ENCODE results near the gene PACRG.

The PACRG gene

DNA sequence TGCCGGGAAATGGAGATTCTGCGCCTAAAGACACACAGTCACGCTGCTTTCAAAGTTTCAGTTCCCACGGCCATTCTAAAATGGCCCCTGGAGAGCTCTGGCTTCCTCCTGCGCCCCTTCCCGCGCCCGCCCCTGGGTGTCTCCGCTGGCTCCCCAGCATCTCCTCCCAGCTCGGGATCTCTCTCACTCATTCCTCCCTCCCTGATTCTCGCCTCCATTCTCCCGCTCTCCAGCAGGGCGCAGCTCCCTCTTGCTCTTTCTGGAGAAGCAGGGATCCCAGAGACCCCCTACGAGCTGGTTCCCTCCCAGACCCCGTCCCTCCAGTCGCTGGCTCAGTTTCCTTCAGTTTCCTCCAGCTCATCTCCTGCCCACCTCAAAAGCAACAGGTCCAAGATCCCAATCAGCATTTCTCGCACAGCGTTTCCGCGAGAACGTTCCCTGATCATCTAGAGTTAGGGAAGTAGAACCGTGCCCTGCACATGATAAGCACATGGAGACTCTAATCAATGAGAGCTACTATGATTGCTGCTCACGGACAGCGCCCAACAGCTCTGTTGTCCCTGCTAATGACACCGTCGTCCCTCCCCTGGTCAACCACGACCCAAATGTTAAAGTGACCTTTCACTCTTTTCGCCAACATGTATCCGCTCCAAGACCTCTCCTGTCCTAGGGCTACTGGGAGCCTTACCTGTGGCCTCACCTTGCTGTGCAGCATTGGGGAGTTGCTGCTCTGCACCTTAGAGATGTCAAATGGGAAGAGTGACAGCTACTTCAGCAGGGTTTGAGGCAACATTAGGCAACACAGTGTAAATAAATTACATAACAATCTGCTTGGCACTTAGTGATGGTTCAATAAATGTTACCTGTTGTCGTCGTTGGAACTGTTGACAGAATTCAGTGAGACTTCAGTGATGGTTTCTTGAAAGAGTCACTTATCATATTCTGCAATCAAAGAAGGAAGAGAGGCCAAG, 468.2 kb downstream of the PACRG start:
- Histone ChIP-seq H4K12ac (ENCODE audit: low read depth, low read length) (no peak overlapping the region), H3K79me2 (ENCODE audit: control insufficient read depth, insufficient read depth, low read length, poor library complexity) (no peaks in the 10 kb centered on the region), H2AFZ (ENCODE audit: insufficient read depth, low read length, poor library complexity) (no peak overlapping the region), H3K27me3 (ENCODE audit: insufficient read depth, low read length) (no peaks in the 10 kb centered on the region), H3K4me3 (ENCODE audit: low read depth, low read length) (no peak overlapping the region), H3K4ac (ENCODE audit: low read depth, low read length) (no peak overlapping the region), H4K91ac (ENCODE audit: low read depth, low read length) (no peak overlapping the region), H4K8ac (ENCODE audit: low read depth, low read length) (no peak overlapping the region), H3K23ac (ENCODE audit: low read length) (no peak overlapping the region), H2BK120ac (ENCODE audit: insufficient read depth, low read length, poor library complexity) (no peak overlapping the region), H2AK5ac (ENCODE audit: low read length) (no peak overlapping the region), H3K79me1 (ENCODE audit: low read length) (peaks cover 8% of the 10 kb centered on the region), H3K18ac (ENCODE audit: low read length) (no peak overlapping the region), H2BK5ac (ENCODE audit: low read depth, low read length, poor library complexity) (no peak overlapping the region), H3K9me3 (ENCODE audit: insufficient read depth, low read depth, low read length) (peaks cover 3% of the 10 kb centered on the region), H2BK12ac (ENCODE audit: low read length) (no peak overlapping the region), H3K36me3 (ENCODE audit: control insufficient read depth in 1 of 2, insufficient read depth in 2 of 2, low read length in 2 of 2) (no peaks in the 10 kb centered on the region), H3K4me2 (ENCODE audit: low read length) (no peak overlapping the region), H3K14ac (ENCODE audit: low read length) (no peak overlapping the region), H3K9ac (ENCODE audit: low read length) (no peak overlapping the region), H3K27ac (ENCODE audit: low read depth, low read length) (no peak overlapping the region), H3K4me1 (ENCODE audit: control insufficient read depth in 1 of 2, insufficient read depth in 2 of 2, low read length in 2 of 2) (peaks cover 13 to 17% of the 10 kb centered on the region in 2 experiments)
- DNase-seq: no peak
- no CpG with 5 or more reads among the region's 31 CpGs for WGBS (ENCODE audit: extremely low coverage, insufficient coverage, insufficient read length)

DNA sequence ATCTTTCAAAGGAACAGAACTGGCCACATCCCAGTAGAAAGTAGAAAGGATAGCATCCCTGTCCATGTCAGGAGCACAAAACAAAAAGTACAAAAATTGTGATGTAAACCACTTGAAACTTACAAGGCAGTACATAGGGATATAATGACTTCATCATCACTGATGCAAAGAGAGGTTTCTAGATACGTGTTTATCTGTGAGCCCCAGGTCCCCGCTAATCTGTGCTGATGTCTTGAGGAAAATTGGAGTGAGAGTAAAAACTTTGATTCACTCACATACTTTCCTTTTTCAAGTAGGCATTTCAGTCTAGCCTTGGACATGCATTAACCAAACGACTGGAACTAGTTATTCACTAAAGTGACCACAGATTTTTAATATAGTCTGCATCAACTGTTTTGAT, 470.1 kb downstream of the PACRG start:
- no peak overlapping the region for H3K4me3 ChIP-seq (ENCODE audit: low read depth, low read length)
- H2AK5ac ChIP-seq (ENCODE audit: low read length): no peak overlapping the region
- no peaks in the 10 kb centered on the region for H3K27me3 ChIP-seq (ENCODE audit: insufficient read depth, low read length)
- H3K4me2 ChIP-seq (ENCODE audit: low read length): no peak overlapping the region
- H3K27ac ChIP-seq (ENCODE audit: low read depth, low read length): no peak overlapping the region
- no peak overlapping the region for H3K4ac ChIP-seq (ENCODE audit: low read depth, low read length)
- no peak overlapping the region for H3K18ac ChIP-seq (ENCODE audit: low read length)
- H3K79me1 ChIP-seq (ENCODE audit: low read length): peaks cover 14% of the 10 kb centered on the region
- no peak overlapping the region for H3K9ac ChIP-seq (ENCODE audit: low read length)
- WGBS (ENCODE audit: extremely low coverage, insufficient coverage, insufficient read length): no CpG with 5 or more reads among the region's 3 CpGs
- no peak overlapping the region for H3K14ac ChIP-seq (ENCODE audit: low read length)
- H4K8ac ChIP-seq (ENCODE audit: low read depth, low read length): no peak overlapping the region
- no peak overlapping the region for H4K12ac ChIP-seq (ENCODE audit: low read depth, low read length)
- H4K91ac ChIP-seq (ENCODE audit: low read depth, low read length): no peak overlapping the region
- H2BK12ac ChIP-seq (ENCODE audit: low read length): no peak overlapping the region
- H2BK5ac ChIP-seq (ENCODE audit: low read depth, low read length, poor library complexity): no peak overlapping the region
- peaks cover 13 to 17% of the 10 kb centered on the region in 2 experiments for H3K4me1 ChIP-seq (ENCODE audit: control insufficient read depth in 1 of 2, insufficient read depth in 2 of 2, low read length in 2 of 2)
- no peaks in the 10 kb centered on the region for H3K36me3 ChIP-seq (ENCODE audit: control insufficient read depth in 1 of 2, insufficient read depth in 2 of 2, low read length in 2 of 2)
- H2BK120ac ChIP-seq (ENCODE audit: insufficient read depth, low read length, poor library complexity): no peak overlapping the region
- H3K79me2 ChIP-seq (ENCODE audit: control insufficient read depth, insufficient read depth, low read length, poor library complexity): no peaks in the 10 kb centered on the region
- peaks cover 3% of the 10 kb centered on the region for H3K9me3 ChIP-seq (ENCODE audit: insufficient read depth, low read depth, low read length)
- DNase-seq: no peak
- H2AFZ ChIP-seq (ENCODE audit: insufficient read depth, low read length, poor library complexity): no peak overlapping the region
- H3K23ac ChIP-seq (ENCODE audit: low read length): no peak overlapping the region

DNA sequence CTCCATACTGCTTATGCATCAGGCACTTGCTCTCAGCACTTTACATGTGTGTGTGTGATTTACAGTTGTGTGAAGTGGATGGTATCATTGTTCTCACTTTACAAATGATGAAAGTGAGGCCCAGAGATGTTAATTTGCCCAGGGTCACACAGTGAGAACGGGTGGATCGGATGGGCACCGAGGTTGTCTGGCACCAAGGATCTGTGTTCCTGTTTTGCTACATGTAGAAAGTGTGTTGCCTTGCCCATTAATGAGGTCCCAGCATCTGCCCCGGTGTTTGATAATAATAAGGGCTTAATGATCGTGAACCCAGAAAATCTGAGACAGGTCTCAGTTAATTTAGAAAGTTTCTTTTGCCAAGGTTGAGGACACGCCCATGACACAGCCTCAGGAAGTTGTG, 470.6 kb downstream of the PACRG start:
- H2AFZ ChIP-seq (ENCODE audit: insufficient read depth, low read length, poor library complexity): no peak overlapping the region
- H4K8ac ChIP-seq (ENCODE audit: low read depth, low read length): no peak overlapping the region
- H3K4me1 ChIP-seq (ENCODE audit: control insufficient read depth in 1 of 2, insufficient read depth in 2 of 2, low read length in 2 of 2): peaks cover 13 to 17% of the 10 kb centered on the region in 2 experiments
- no peaks in the 10 kb centered on the region for H3K27me3 ChIP-seq (ENCODE audit: insufficient read depth, low read length)
- peaks cover 14% of the 10 kb centered on the region for H3K79me1 ChIP-seq (ENCODE audit: low read length)
- peaks cover 3% of the 10 kb centered on the region for H3K9me3 ChIP-seq (ENCODE audit: insufficient read depth, low read depth, low read length)
- H4K91ac ChIP-seq (ENCODE audit: low read depth, low read length): peak overlapping the region; percentile 61
- H2BK12ac ChIP-seq (ENCODE audit: low read length): peak overlapping the region; percentile 81
- peak overlapping the region; percentile 40 for H3K27ac ChIP-seq (ENCODE audit: low read depth, low read length)
- H3K36me3 ChIP-seq (ENCODE audit: control insufficient read depth in 1 of 2, insufficient read depth in 2 of 2, low read length in 2 of 2): no peaks in the 10 kb centered on the region
- H3K18ac ChIP-seq (ENCODE audit: low read length): no peak overlapping the region
- no peak overlapping the region for H3K4me2 ChIP-seq (ENCODE audit: low read length)
- H3K79me2 ChIP-seq (ENCODE audit: control insufficient read depth, insufficient read depth, low read length, poor library complexity): no peaks in the 10 kb centered on the region
- peak overlapping the region; percentile 77 for H2AK5ac ChIP-seq (ENCODE audit: low read length)
- no peak overlapping the region for H4K12ac ChIP-seq (ENCODE audit: low read depth, low read length)
- H3K9ac ChIP-seq (ENCODE audit: low read length): no peak overlapping the region
- H2BK120ac ChIP-seq (ENCODE audit: insufficient read depth, low read length, poor library complexity): peak overlapping the region; percentile 81
- H3K23ac ChIP-seq (ENCODE audit: low read length): no peak overlapping the region
- WGBS (ENCODE audit: extremely low coverage, insufficient coverage, insufficient read length): no CpG with 5 or more reads among the region's 6 CpGs
- H2BK5ac ChIP-seq (ENCODE audit: low read depth, low read length, poor library complexity): peak overlapping the region; percentile 44
- H3K4ac ChIP-seq (ENCODE audit: low read depth, low read length): no peak overlapping the region
- H3K4me3 ChIP-seq (ENCODE audit: low read depth, low read length): no peak overlapping the region
- DNase-seq: no peak
- peak overlapping the region; percentile 22 for H3K14ac ChIP-seq (ENCODE audit: low read length)

DNA sequence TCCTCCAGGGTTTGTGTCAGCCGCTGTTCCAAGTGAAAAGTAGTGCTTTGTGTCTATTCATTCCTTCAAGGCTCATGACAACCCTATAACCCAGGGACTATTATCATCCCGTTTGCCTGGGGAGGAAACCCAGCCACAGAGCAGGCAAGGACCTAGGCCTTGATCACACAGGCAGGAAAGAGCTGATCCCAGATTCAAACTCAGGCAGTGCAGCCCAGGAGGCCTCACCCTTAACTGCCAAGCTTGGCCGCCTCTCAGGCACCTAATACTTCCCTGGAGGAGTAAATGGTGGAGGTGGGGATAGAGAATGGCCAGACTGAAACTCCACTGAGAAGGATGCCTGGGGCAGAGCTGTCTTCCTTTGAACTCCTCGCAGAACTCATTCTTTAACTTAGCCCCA, 471.6 kb downstream of the PACRG start:
- H3K4me2 ChIP-seq (ENCODE audit: low read length): no peak overlapping the region
- H3K27ac ChIP-seq (ENCODE audit: low read depth, low read length): peak overlapping the region; percentile 62
- H3K79me2 ChIP-seq (ENCODE audit: control insufficient read depth, insufficient read depth, low read length, poor library complexity): no peaks in the 10 kb centered on the region
- peaks cover 3% of the 10 kb centered on the region for H3K9me3 ChIP-seq (ENCODE audit: insufficient read depth, low read depth, low read length)
- WGBS (ENCODE audit: extremely low coverage, insufficient coverage, insufficient read length): no CpG with 5 or more reads among the region's 4 CpGs
- no peak overlapping the region for H3K23ac ChIP-seq (ENCODE audit: low read length)
- peaks cover 13 to 15% of the 10 kb centered on the region in 2 experiments for H3K4me1 ChIP-seq (ENCODE audit: control insufficient read depth in 1 of 2, insufficient read depth in 2 of 2, low read length in 2 of 2)
- H2AFZ ChIP-seq (ENCODE audit: insufficient read depth, low read length, poor library complexity): no peak overlapping the region
- peak; percentile 26 to 42 for DNase-seq
- H4K91ac ChIP-seq (ENCODE audit: low read depth, low read length): no peak overlapping the region
- H4K8ac ChIP-seq (ENCODE audit: low read depth, low read length): no peak overlapping the region
- H2BK12ac ChIP-seq (ENCODE audit: low read length): no peak overlapping the region
- no peak overlapping the region for H3K9ac ChIP-seq (ENCODE audit: low read length)
- no peaks in the 10 kb centered on the region for H3K27me3 ChIP-seq (ENCODE audit: insufficient read depth, low read length)
- no peak overlapping the region for H2BK120ac ChIP-seq (ENCODE audit: insufficient read depth, low read length, poor library complexity)
- peaks cover 14% of the 10 kb centered on the region for H3K79me1 ChIP-seq (ENCODE audit: low read length)
- peak overlapping the region; percentile 7 for H2BK5ac ChIP-seq (ENCODE audit: low read depth, low read length, poor library complexity)
- H4K12ac ChIP-seq (ENCODE audit: low read depth, low read length): no peak overlapping the region
- H3K36me3 ChIP-seq (ENCODE audit: control insufficient read depth in 1 of 2, insufficient read depth in 2 of 2, low read length in 2 of 2): no peaks in the 10 kb centered on the region
- no peak overlapping the region for H3K4ac ChIP-seq (ENCODE audit: low read depth, low read length)
- H3K14ac ChIP-seq (ENCODE audit: low read length): no peak overlapping the region
- no peak overlapping the region for H3K18ac ChIP-seq (ENCODE audit: low read length)
- H2AK5ac ChIP-seq (ENCODE audit: low read length): no peak overlapping the region
- H3K4me3 ChIP-seq (ENCODE audit: low read depth, low read length): no peak overlapping the region
